Upper lobe of left lung (tissue), 4 donors: ENCODE measurements around the gene SH3YL1.

Experiments used
- EP300 ChIP-seq, 4 donors: sonication (generic); formaldehyde crosslinking; IDR thresholded peaks; one replicate each; pipeline ENCODE4 v1.5.1; 2017; ENCODE audit warnings: antibody characterized with exemption in 4 of 4, control low read depth in 2 of 4
- POLR2AphosphoS5 ChIP-seq, 2 donors: sonication (generic); formaldehyde crosslinking; IDR thresholded peaks; one replicate each; pipeline ENCODE4 v1.5.1; 2017; ENCODE audit warnings: antibody characterized with exemption in 2 of 2
- TF ChIP-seq, protein P1 (sequence below), 6 experiments: fragments of 450-650 bp in 4 of 6; fragments of 200-600 bp in 2 of 6; sonication (generic) in 2 of 6; IDR thresholded peaks; one replicate each; pipeline ENCODE4 v1.5.1; 2016 to 2019; ENCODE audit warnings: antibody characterized with exemption in 6 of 6

DNA sequence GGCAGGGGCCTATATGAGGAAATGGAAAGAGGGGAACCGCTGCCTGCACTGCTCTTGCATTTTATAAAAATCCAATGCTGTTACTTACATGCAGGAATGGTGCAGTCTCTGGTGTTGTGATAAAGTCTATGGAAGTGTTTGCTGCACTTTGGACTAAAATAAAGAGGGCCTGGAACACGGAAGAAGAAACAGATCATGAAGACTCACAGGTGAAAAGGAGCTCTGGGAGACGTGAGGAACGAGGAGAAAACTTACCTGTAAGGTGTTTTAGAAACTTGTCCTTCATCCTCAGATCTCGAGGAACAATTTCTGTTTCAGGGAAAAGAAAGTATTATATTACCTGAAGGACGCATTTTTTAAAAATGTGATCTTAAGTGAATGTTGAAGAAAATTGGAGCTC lies 22.2 kb upstream of the SH3YL1 start:
- TF ChIP-seq, protein P1, sequence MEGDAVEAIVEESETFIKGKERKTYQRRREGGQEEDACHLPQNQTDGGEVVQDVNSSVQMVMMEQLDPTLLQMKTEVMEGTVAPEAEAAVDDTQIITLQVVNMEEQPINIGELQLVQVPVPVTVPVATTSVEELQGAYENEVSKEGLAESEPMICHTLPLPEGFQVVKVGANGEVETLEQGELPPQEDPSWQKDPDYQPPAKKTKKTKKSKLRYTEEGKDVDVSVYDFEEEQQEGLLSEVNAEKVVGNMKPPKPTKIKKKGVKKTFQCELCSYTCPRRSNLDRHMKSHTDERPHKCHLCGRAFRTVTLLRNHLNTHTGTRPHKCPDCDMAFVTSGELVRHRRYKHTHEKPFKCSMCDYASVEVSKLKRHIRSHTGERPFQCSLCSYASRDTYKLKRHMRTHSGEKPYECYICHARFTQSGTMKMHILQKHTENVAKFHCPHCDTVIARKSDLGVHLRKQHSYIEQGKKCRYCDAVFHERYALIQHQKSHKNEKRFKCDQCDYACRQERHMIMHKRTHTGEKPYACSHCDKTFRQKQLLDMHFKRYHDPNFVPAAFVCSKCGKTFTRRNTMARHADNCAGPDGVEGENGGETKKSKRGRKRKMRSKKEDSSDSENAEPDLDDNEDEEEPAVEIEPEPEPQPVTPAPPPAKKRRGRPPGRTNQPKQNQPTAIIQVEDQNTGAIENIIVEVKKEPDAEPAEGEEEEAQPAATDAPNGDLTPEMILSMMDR (IDR thresholded peaks at IDR 0.05), result no peak
- TF ChIP-seq POLR2AphosphoS5 (IDR thresholded peaks at IDR 0.05) (no peak), EP300 (IDR thresholded peaks at IDR 0.05) (no peak)
